PFSK-1 (cell line): ENCODE data around the gene L3MBTL1.

Experiments used
- FOXP2 ChIP-seq: optimal IDR thresholded peaks from 2 replicates; pipeline ENCODE3; 2011; ENCODE audit warnings: borderline replicate concordance, control low read depth, inconsistent platforms; ENCODE audit not compliant: insufficient read depth; ENCODE audit errors: extremely low read length, extremely low read depth
- POLR2AphosphoS5 ChIP-seq: IDR thresholded peaks from 2 replicates; pipeline ENCODE4 v1.6.1; 2012; ENCODE audit warnings: low read depth, mild to moderate bottlenecking, control low read depth, low read length, moderate library complexity
- REST ChIP-seq, 2 experiments: IDR thresholded peaks; 2 replicates each; pipeline versions ENCODE4 v1.6.1 to v1.8.0; 2011 to 2012; ENCODE audit warnings: low read depth in 2 of 2, low read length in 2 of 2, control low read depth in 1 of 2, inconsistent platforms in 1 of 2, mild to moderate bottlenecking in 1 of 2, moderate library complexity in 1 of 2; ENCODE audit not compliant: insufficient read depth in 1 of 2
- SIN3A ChIP-seq: IDR thresholded peaks from 2 replicates; pipeline ENCODE4 v1.6.1; 2012; ENCODE audit warnings: mild to moderate bottlenecking, low read length, moderate library complexity, borderline replicate concordance; ENCODE audit not compliant: insufficient read depth
- TAF1 ChIP-seq: IDR thresholded peaks from 2 replicates; pipeline ENCODE4 v1.6.1; 2012; ENCODE audit warnings: low read length, control low read depth, borderline replicate concordance; ENCODE audit not compliant: insufficient read depth

Gene L3MBTL1

GRCh38 chr20:43559147-43559987 lies 51.9 kb downstream of the L3MBTL1 start:
- TF ChIP-seq TAF1, result no peak
- no peak for TF ChIP-seq FOXP2
- TF ChIP-seq SIN3A, result no peak
- no peak for TF ChIP-seq POLR2AphosphoS5
- no peak for TF ChIP-seq REST (IDR thresholded peaks at IDR 0.05; ENCODE audit: insufficient read depth in 1 of 2, low read depth in 2 of 2, low read length in 2 of 2)

- TF ChIP-seq REST (IDR thresholded peaks at IDR 0.05; ENCODE audit: insufficient read depth in 1 of 2, low read depth in 2 of 2, low read length in 2 of 2), result no peak
- TF ChIP-seq SIN3A, result no peak
- no peak for TF ChIP-seq POLR2AphosphoS5
- TF ChIP-seq FOXP2, result no peak
- TF ChIP-seq TAF1, result no peak
These were observed 53.5 kb downstream of the L3MBTL1 start for GRCh38 chr20:43560974-43561373.

- TF ChIP-seq TAF1, result no peak
- TF ChIP-seq SIN3A, result no peak
- no peak for TF ChIP-seq FOXP2
- no peak for TF ChIP-seq POLR2AphosphoS5
- TF ChIP-seq REST (IDR thresholded peaks at IDR 0.05; ENCODE audit: insufficient read depth in 1 of 2, low read depth in 2 of 2, low read length in 2 of 2), result no peak
These were observed 55.9 kb downstream of the L3MBTL1 start for GRCh38 chr20:43563429-43563828.

- TF ChIP-seq POLR2AphosphoS5, result no peak
- no peak for TF ChIP-seq TAF1
- no peak for TF ChIP-seq SIN3A
- TF ChIP-seq REST (IDR thresholded peaks at IDR 0.05; ENCODE audit: insufficient read depth in 1 of 2, low read depth in 2 of 2, low read length in 2 of 2), result no peak
- no peak for TF ChIP-seq FOXP2
These were observed 56.5 kb downstream of the L3MBTL1 start for GRCh38 chr20:43563991-43564390.
